ENCODE measurements around the gene CREB1.

Gene CREB1

GRCh38 chr2:207546822-207547221, 17.1 kb downstream of the CREB1 start:
- DNase-seq = no peak

- DNase-seq = no peak
Measured at GRCh38 chr2:207549145-207549544, 19.4 kb downstream of the CREB1 start.

- no peak for DNase-seq
Measured at GRCh38 chr2:207558079-207558491, 28.3 kb downstream of the CREB1 start.

- no peak for DNase-seq
Measured at GRCh38 chr2:207561386-207562080, 31.8 kb downstream of the CREB1 start.

- DNase-seq = no peak
Measured at GRCh38 chr2:207565736-207566500, 36.2 kb downstream of the CREB1 start.

- no peak for DNase-seq
Measured at GRCh38 chr2:207567671-207568070, 37.9 kb downstream of the CREB1 start.

- no peak for DNase-seq
Measured at GRCh38 chr2:207571370-207571769, 41.6 kb downstream of the CREB1 start.

GRCh38 chr2:207584952-207585351, 55.2 kb downstream of the CREB1 start:
- DNase-seq = no peak

- DNase-seq = no peak
Measured at GRCh38 chr2:207587305-207587704, 57.5 kb downstream of the CREB1 start.

- no peak for DNase-seq
Measured at GRCh38 chr2:207589143-207589542, 59.4 kb downstream of the CREB1 start.

- no peak for DNase-seq
Measured at GRCh38 chr2:207593277-207593676, 63.5 kb downstream of the CREB1 start.

- no peak for DNase-seq
Measured at GRCh38 chr2:207594264-207594663, 64.5 kb downstream of the CREB1 start.

- DNase-seq = no peak
Measured at GRCh38 chr2:207594731-207595130, 65.0 kb downstream of the CREB1 start.

GRCh38 chr2:207599636-207600035, 69.9 kb downstream of the CREB1 start:
- no peak for DNase-seq

GRCh38 chr2:207600231-207600630, 70.5 kb downstream of the CREB1 start:
- DNase-seq = no peak

GRCh38 chr2:207601774-207602173, 72.0 kb downstream of the CREB1 start:
- DNase-seq = no peak

- DNase-seq = no peak
Measured at GRCh38 chr2:207603486-207603885, 73.7 kb downstream of the CREB1 start.

- no peak for DNase-seq
Measured at GRCh38 chr2:207606399-207606798, 76.6 kb downstream of the CREB1 start.

- no peak for DNase-seq
Measured at GRCh38 chr2:207606829-207607228, 77.1 kb downstream of the CREB1 start.

GRCh38 chr2:207612714-207613113, 83.0 kb downstream of the CREB1 start:
- DNase-seq = no peak

- no peak for DNase-seq
Measured at GRCh38 chr2:207614824-207615223, 85.1 kb downstream of the CREB1 start.

GRCh38 chr2:207616185-207616584, 86.4 kb downstream of the CREB1 start:
- DNase-seq = no peak

GRCh38 chr2:207617011-207617671, 87.4 kb downstream of the CREB1 start:
- no peak for DNase-seq

- DNase-seq = no peak
Measured at GRCh38 chr2:207619764-207620203, 90.0 kb downstream of the CREB1 start.

Data from DMS 273 treated with DMSO at 0.1 percent for 48 hours (cell line).